IPS-20b (cell line): Measurements from ENCODE around the gene CTAGE1.

Source experiments
- H3K27ac ChIP-seq: one replicate; pipeline ENCODE4 v1.5.1; 2013; ENCODE audit warnings: low read length
- H3K27me3 ChIP-seq: 2 replicates; pipeline ENCODE4 v1.6.1; 2013; ENCODE audit warnings: mild to moderate bottlenecking, low read length, inconsistent platforms; ENCODE audit not compliant: insufficient read depth
- H3K36me3 ChIP-seq: 2 replicates; pipeline ENCODE4 v1.6.1; 2013; ENCODE audit warnings: low read depth, mild to moderate bottlenecking, inconsistent platforms, low read length, moderate library complexity; ENCODE audit not compliant: insufficient read depth
- H3K4me1 ChIP-seq: 2 replicates; pipeline ENCODE4 v1.6.1; 2013; ENCODE audit warnings: mild to moderate bottlenecking, control low read depth, inconsistent platforms, low read length, moderate library complexity; ENCODE audit not compliant: insufficient read depth
- H3K4me3 ChIP-seq: 2 replicates; pipeline ENCODE4 v1.5.1; 2013; ENCODE audit warnings: mild to moderate bottlenecking, low read length, inconsistent platforms
- H3K9ac ChIP-seq: 2 replicates; pipeline ENCODE4 v1.6.1; 2013; ENCODE audit warnings: low read depth, mild to moderate bottlenecking, inconsistent platforms, low read length, moderate library complexity
- H3K9me3 ChIP-seq: 2 replicates; pipeline ENCODE4 v1.6.1; 2013; ENCODE audit warnings: mild to moderate bottlenecking, low read depth, low read length, inconsistent platforms; ENCODE audit not compliant: insufficient read depth

The CTAGE1 gene

GRCh38 chr18:22433956-22434355 lies 16.2 kb upstream of the CTAGE1 start:
- no peak overlapping the region for H3K9ac ChIP-seq
- H3K4me1 ChIP-seq: no peaks in the 10 kb centered on the region
- no peaks in the 10 kb centered on the region for H3K9me3 ChIP-seq
- no peaks in the 10 kb centered on the region for H3K36me3 ChIP-seq
- no peaks in the 10 kb centered on the region for H3K27me3 ChIP-seq
- no peak overlapping the region for H3K27ac ChIP-seq
- H3K4me3 ChIP-seq: no peak overlapping the region

- Histone ChIP-seq H3K27ac (no peak overlapping the region), H3K4me1 (no peaks in the 10 kb centered on the region), H3K9me3 (no peaks in the 10 kb centered on the region), H3K4me3 (no peak overlapping the region), H3K36me3 (no peaks in the 10 kb centered on the region), H3K27me3 (no peaks in the 10 kb centered on the region), H3K9ac (no peak overlapping the region)
These were observed 15.0 kb upstream of the CTAGE1 start for GRCh38 chr18:22432657-22433137.

- Histone ChIP-seq H3K9me3 (no peaks in the 10 kb centered on the region), H3K4me1 (no peaks in the 10 kb centered on the region), H3K27ac (no peak overlapping the region), H3K9ac (no peak overlapping the region), H3K4me3 (no peak overlapping the region), H3K36me3 (no peaks in the 10 kb centered on the region), H3K27me3 (no peaks in the 10 kb centered on the region)
These were observed 11.8 kb upstream of the CTAGE1 start for GRCh38 chr18:22429564-22429963.

- no peaks in the 10 kb centered on the region for H3K27me3 ChIP-seq
- H3K36me3 ChIP-seq: no peaks in the 10 kb centered on the region
These were observed 11.0 kb upstream of the CTAGE1 start for GRCh38 chr18:22428672-22429071.

GRCh38 chr18:22427822-22428549 lies 10.3 kb upstream of the CTAGE1 start:
- Histone ChIP-seq H3K9ac (no peak overlapping the region), H3K27me3 (no peaks in the 10 kb centered on the region), H3K9me3 (no peaks in the 10 kb centered on the region), H3K4me3 (no peak overlapping the region), H3K36me3 (no peaks in the 10 kb centered on the region), H3K4me1 (no peaks in the 10 kb centered on the region), H3K27ac (no peak overlapping the region)

More at GRCh38 chr18:22428672-22429071, 11.0 kb upstream of the CTAGE1 start:
- Histone ChIP-seq H3K9me3 (no peaks in the 10 kb centered on the region), H3K9ac (no peak overlapping the region), H3K4me1 (no peaks in the 10 kb centered on the region), H3K4me3 (no peak overlapping the region), H3K27ac (no peak overlapping the region)

- no peaks in the 10 kb centered on the region for H3K4me1 ChIP-seq
- no peaks in the 10 kb centered on the region for H3K9me3 ChIP-seq
- H3K27ac ChIP-seq: no peak overlapping the region
- H3K36me3 ChIP-seq: no peaks in the 10 kb centered on the region
- H3K27me3 ChIP-seq: no peaks in the 10 kb centered on the region
- H3K4me3 ChIP-seq: no peak overlapping the region
- H3K9ac ChIP-seq: no peak overlapping the region
These were observed 6.8 kb upstream of the CTAGE1 start for GRCh38 chr18:22424565-22424963.

- no peaks in the 10 kb centered on the region for H3K9me3 ChIP-seq
- no peaks in the 10 kb centered on the region for H3K4me1 ChIP-seq
- H3K27me3 ChIP-seq: no peaks in the 10 kb centered on the region
- no peaks in the 10 kb centered on the region for H3K36me3 ChIP-seq
- no peak overlapping the region for H3K9ac ChIP-seq
- H3K4me3 ChIP-seq: no peak overlapping the region
- H3K27ac ChIP-seq: no peak overlapping the region
These were observed 6.3 kb upstream of the CTAGE1 start for GRCh38 chr18:22423878-22424564.

- H3K9ac ChIP-seq: no peak overlapping the region
- H3K4me3 ChIP-seq: no peak overlapping the region
- H3K4me1 ChIP-seq: no peaks in the 10 kb centered on the region
- H3K27me3 ChIP-seq: no peaks in the 10 kb centered on the region
- 0 out of 2 replicates have a peak, but pooled peaks cover 3% of the 10 kb centered on the region for H3K9me3 ChIP-seq
- no peak overlapping the region for H3K27ac ChIP-seq
- no peaks in the 10 kb centered on the region for H3K36me3 ChIP-seq
These were observed 5.3 kb upstream of the CTAGE1 start for GRCh38 chr18:22422909-22423548.

- Histone ChIP-seq H3K4me1 (no peaks in the 10 kb centered on the region), H3K27me3 (peaks cover 5% of the 10 kb centered on the region; the same call in 1 of the 2 replicates), H3K27ac (no peak overlapping the region), H3K4me3 (no peak overlapping the region), H3K9ac (no peak overlapping the region), H3K9me3 (0 out of 2 replicates have a peak, but pooled peaks cover 3% of the 10 kb centered on the region), H3K36me3 (no peaks in the 10 kb centered on the region)
These were observed 2.9 kb upstream of the CTAGE1 start for GRCh38 chr18:22420652-22421051.

GRCh38 chr18:22412176-22412911 lies 5.4 kb downstream of the CTAGE1 start:
- Histone ChIP-seq H3K27ac (no peak overlapping the region), H3K27me3 (peaks cover 5% of the 10 kb centered on the region; the same call in 1 of the 2 replicates), H3K4me3 (no peak overlapping the region), H3K9ac (no peak overlapping the region), H3K36me3 (no peaks in the 10 kb centered on the region), H3K4me1 (no peaks in the 10 kb centered on the region), H3K9me3 (no peaks in the 10 kb centered on the region)

- no peak overlapping the region for H3K9ac ChIP-seq
- no peak overlapping the region for H3K4me3 ChIP-seq
- H3K4me1 ChIP-seq: no peaks in the 10 kb centered on the region
- H3K36me3 ChIP-seq: no peaks in the 10 kb centered on the region
- H3K9me3 ChIP-seq: no peaks in the 10 kb centered on the region
- no peaks in the 10 kb centered on the region for H3K27me3 ChIP-seq
- H3K27ac ChIP-seq: no peak overlapping the region
These were observed 6.3 kb downstream of the CTAGE1 start for GRCh38 chr18:22411446-22411845.
